Stimulated activated CD4-positive, alpha-beta T cell treated with anti-CD3 and anti-CD28 coated beads, Interleukin-2, amount 100 ng/mL, for 48 hours (primary cell): Measurements from ENCODE around the gene VILL.
A peak's percentile ranks its signal among the peaks of the same experiment; 100 is the strongest.
"Not testable (repeated sequence)": the region's sequence is repeated elsewhere in the genome, so short reads cannot be mapped to it uniquely, and the experiment has no call there.

ENCODE experiments used
- DNase-seq, 2 donors: peaks; one replicate each; pipeline ENCODE4 v3.0.0-alpha.2; 2020

Gene VILL

DNA sequence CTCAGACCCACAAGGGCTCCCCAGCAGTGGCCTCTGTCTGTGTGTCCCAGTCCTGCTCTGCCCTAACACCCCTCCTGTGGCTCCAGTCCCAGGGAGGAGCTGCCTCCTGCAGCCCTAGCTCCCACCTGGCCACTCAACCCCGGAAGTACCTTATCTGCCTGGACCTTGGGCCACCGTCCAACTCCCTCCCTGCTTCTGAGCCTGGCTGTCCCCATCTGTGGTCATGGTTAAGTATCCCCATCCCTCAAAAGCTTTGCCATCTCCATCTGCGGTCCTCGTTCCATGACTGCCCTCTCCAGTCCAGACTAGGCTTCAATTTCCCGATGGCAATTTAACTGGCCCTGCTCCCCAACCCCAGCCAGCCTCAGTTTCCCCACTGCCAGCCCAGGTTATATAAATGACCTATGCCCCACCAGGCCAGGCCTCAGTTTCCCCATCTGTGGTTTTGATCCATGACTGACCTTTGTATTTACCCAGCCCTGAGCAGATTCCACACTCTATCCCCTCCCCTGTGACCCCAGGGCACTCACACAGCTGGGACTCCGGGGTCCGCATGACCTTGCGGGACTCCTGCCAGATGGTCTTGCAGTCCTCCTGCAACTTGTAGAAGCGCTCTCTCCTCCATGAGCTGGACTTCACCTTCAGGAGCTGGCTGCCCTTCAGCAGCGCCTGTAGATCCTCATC, 29.2 kb downstream of the VILL start:
- DNase-seq: no peak

DNA sequence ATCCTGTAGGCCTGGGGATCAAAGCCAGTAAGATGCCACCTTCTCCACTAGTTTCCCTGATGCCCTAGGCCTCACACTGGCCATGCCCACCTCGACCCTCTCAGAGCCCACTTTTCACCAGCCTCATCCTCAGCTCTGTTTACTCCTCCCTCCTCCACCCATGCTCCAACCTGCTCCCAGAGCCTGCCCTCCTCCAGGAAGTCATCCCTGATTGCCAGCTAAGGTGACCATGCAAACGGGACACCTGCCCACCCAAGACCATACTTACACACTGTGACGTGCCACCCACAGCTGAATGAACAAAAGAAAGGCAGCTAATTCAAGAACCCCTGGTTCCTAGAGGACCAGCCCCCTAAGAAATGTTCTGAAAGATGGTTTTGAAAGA, 29.7 kb downstream of the VILL start:
- DNase-seq: no peak

DNA sequence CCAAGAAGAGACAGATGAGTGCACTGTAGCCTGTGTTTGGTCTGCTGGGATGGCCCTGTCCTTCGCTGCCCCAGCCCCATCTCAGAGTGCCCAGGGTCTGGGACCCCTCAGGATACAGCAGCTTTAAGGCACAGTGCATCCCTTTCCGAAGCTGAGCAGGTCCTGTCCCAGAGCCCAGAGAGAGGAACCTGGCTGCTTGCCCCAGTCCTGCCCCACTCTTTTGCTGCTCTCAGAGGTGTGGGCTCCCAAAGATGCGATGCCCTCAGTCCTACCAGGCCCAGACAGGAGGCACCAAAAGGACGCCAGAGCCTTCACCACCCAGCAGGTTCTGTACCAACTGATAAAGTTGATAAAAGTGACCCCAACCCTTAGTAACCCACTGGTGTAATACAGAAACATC, 30.6 kb downstream of the VILL start:
- no peak for DNase-seq

DNA sequence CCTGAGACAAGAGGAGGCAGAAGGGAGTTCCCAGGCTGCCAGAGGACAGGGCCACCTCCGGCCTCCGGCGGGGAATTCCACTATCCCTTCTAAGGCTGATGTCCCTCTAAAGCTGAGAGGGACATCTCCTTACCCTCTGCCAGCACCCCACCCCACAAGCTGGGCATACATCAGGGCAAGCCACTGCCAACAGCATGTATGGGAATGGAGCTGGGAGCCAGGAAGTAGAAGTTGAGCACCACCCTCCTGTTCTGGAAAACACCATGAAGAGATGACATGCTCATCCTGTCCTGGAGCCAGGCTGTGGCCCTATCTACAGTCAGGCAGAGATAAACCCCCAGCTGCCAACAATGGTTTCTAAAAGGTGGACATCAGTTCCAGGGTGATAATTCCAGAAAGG, 31.7 kb downstream of the VILL start:
- DNase-seq: no peak

DNA sequence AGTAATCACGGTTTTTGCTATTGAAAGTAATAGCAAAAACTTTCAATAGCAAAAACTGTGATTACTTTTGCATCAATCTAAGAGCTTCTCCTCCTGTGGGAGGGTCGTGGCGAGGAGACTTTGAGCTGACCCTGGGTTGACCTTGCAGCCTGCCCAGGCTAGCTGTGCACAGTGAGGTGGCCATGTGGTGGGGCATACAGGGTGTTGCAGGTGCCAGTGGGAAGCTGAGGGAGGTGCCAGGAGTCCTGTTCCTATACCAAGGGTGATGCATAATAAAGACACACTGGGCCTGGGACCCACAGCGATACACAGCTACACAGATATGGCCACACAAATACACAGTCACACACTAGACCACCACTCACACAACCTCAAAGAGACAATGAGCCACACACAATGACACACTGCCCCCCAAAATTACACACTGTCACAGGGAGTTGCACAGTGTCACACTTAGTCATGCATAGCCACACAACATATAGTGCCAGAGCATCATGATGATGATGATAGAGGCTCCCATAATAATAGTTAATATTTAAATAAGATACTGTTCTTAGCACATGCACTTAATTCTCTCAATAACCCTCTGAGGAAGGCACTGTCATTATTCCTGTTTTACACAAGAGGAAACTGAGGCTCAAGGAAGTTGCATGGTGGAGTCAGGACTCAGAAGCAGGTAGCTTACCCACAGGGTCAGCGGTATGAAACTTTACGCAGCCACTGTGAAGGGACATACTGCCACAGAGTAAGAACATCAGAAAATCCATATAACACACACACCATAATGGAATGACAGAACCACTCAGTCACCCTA, 32.5 kb downstream of the VILL start:
- DNase-seq: no peak

DNA sequence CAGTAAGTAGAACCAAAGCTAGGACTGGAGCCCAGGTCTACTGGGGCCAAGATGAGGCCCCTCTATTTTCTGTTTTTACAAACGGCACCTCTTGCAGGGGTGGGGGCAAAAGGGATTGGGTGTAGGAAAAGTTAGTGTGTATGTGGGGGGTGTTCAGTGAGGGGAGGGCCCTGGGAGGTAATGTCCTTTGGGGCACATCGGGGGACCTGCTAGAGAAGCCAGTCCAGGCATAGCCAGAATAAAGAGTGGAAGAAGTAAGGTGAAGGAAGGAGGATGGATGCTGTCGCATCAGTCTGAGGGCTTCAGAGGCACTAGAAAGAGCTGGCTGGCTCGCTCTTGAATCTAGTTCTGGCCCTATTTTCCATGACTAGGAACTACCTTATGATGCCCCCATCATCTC, 36.3 kb downstream of the VILL start:
- DNase-seq: no peak

DNA sequence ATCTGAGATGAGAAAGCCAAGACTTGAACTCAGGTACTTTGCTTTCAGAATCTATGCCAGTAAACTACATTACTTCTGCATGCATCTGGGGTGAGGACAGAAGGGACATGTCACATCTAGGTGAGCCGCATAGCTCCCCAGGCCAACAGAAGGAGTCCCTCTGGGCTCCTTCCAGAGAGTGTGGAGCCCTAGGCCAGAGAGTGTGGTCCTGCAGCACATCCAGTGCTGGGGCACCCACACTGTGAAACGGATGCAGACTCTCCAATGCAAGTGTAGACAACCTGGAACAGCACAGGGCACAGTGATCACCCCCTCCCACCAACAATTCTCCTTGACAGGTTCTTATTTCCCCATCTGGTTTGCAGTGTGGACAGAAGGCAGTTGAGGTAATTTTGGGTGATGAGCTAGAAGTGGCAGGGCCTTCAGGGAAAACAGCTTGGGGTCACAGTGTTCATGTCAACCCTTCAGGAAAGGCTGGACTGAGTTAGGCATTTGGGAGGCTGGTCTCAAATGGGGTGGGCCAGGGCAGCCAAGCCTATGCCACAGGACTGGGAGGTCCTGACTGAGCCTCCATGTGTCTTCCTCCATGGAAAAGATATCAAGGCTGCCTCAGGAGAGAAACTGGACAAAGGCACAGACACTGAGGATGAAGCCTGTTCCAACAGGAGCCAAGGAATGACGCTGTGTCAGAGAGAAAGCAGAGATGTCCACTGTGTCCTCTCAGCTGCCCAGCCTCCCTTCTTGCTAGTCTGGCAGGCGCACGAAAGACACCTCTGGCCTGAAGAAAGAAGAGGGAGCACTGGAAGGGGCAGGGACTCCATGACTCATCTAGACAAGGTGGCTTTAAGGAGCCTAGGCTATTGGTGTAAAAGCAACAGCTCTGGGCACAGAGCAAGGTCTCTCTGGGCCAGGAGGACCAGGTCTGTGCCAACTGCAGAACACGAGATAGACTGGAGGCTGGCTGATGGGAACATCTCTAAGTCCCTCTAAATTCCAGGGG, 37.2 kb downstream of the VILL start:
- DNase-seq: no peak

DNA sequence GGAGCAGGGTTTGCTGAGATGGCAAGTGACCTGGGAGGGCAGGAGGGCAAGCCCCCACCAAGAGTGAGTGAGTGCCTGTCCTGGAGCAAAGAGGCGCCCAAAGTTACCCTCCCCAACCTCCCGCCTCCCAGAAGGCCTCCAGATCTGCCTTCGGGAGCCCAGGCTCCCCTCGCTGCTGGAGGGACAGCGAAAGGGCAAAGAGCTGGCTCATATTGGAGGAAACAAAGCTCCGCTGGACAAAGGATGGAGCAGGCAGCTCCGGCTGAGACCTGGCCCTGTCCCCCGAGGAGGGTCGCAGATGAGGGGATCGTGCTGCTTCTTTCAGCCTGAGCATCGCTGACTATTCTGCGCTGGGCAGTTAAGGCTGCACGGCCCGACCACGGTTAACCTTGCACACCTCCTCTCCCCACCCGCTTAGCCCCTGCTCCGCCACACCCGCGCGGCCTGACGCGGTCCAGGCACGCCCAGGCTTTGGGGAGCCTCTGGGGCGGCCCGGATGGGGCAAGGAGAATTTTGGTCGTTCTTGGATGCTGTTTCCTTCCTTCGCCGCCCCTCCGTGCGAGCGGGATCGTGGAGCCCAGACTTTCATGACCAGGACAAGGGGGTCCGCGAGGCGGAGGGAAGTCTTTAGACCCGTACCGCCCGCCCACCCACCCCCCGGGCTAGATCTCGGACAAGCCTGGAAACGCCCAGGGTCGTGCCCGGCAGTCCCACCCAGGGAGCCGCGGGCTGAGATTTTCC, 38.2 kb downstream of the VILL start:
- no peak for DNase-seq

DNA sequence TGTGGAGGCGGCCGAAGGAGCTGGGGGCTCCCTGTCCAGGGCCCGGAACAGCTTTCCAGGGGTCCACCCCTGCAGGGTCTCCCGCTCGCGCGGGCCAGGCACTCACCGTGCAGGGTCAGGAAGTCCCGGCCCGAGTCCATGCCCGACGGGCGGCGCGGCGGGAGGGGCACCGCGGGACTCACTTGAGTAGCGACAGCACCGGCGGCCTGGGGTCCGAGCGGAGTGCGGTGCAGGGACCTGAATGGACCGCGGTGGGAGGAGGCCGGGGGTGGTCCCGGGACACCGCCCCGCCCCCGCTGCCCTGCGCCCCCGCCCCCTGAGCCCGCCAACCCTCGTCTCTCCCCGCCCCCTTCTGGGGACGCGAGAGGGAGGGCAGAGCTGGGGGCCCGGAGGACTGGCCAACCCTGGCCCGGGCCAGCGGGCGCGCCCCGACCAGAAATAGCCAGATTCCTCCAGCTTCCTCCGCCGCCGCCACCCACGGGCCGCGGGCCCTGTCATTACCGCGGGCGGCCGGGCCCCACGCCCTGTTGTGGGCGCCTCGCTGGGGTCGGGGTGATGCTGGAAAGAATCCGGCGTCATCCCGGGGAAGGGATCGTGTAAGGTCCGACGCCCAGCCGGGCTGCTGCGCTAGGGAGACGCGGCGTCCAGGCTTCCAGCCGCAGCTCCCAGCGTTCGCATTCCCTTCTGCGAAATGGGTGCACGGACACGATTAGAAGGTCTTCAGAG, 39.0 kb downstream of the VILL start, which contains the start of gene PLCD1:
TSS of gene PLCD1 (minus strand) at position 243 of the 726 bp plus-strand sequence. CDS start at position 140, 103 bp downstream.
- no peak for DNase-seq

DNA sequence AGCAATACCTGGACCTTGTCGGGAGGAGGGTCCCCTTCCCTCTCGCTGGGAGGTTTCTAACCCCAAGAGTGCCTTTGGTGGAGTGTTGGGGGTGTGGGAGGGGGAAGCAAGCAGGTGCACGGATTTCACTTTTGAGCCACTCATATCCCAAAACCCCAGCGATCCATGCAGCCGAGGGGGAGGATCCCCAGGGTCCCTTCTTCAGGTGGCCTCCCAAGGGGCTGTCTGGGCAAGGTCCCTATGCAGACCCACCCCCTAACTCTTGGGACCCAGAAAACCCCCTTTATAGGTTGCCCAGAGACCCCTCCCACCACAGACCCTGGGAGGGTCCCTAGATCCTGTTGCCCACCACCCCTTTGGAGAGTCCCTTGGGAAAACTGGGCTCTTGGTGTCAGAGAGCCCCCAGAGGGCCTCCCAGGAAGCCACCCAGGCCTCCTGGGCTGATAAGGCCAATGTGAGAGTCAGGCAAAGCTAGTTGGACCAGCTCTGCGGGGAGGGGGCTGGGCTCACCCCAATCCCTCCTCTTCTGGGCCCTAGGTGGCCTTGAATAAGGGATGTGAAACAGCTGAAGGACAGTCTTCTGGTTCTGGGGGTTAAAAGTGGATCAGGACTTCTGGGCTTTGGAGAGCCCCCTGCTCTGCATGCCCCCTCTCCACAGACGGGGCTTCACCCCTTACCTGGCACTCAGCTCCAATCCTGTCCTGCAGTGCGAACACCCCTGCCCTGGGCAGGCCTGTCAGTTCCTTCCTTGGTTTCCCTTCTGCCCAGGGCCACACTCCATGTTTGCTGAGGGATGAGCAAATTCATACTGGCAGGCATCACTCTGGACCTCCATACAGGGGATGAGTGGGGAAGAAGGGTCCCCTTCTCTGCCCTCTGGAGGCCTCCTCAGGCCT, 39.8 kb downstream of the VILL start:
- no peak for DNase-seq

DNA sequence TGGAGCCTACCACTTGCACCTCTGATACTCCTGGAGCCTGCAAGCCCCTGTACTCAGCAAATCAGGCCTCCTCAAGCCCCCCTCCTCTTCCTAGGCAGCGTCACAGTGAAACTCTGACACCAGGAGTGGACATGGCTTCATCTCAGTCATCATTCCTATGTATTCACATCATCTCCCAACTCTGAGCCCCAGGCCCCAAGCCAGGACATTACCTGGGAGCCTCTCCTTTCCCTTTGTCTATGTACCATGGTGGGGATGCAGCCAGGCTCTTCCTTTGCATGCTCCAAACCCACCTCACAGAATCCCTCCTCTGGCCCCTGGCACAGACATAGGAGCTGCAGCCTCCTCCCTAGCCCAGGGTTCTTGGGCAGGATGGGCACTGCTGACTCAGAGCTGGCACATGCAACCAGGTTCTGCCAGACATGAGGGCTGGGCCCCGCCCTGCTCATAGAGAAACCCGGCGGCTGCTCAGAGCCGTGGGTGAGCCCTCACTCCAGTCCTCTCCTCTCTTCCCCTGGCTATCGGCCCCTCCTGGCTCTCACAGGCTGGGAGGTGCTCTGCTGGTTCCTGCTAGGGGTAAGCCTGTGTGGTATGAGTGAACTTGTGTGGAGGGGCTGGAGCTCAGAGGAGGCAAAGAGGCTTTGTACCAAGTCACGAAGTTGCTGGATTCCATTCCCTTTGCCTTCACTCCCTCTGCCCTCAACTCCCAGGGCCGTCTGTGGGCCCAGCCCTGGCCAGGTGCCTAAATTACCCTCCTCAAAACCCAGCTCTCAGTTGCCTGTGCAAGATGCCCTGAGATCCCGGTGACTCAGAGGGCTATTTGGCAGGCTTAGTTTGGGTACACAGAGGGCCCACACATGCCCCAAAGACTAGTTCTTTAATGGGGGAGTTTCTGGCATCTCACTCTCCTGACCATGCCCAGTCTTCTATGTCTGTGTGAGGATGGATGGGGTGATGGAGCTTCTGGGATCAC, 40.7 kb downstream of the VILL start:
- peak in 1 of 2 donors; percentile 21 for DNase-seq

DNA sequence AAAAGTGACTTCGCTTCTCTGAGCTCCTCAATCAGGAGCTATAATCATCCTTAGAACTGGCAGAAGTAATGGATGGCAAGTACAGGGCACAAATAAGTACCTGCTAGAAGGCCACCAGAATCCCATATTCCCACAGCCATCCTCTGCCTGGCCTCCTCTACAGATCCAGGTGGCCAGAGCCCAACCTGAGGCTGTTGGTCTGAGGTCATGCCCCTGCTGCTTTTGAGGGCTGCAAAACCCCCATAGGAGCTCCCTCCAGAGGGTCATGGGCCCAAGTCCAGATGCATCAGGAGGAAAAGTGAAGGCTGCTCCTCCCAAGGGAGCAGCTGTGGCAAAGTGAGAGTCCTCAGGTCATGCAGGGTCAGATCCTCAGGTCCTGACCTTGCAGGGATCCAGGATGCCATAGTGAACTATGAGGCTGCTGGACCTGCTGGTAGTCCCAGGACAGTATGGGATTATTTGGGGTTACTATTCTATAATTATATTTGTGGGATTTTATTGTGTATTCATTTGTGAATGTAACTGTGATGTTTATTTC, 41.8 kb downstream of the VILL start:
- DNase-seq: no peak

DNA sequence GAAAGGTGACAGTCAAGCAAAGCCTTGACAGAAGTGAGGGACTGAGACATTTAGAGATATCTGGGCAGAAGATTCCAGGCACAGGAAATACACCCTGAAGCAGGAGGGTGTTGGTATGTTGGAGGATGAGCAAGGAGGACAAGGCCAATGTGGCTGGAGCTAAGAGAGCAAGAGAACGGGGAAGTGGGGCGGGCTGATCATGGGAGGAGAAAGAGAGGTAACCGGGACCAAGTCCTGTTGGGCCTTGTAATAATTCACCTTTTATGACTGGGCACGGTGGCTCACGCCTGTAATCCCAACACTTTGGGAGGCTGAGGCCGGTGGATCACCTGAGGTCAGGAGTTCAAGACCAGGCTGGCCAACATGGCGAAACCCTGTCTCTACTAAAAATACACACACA, 43.0 kb downstream of the VILL start:
- not testable (repeated sequence) for DNase-seq

DNA sequence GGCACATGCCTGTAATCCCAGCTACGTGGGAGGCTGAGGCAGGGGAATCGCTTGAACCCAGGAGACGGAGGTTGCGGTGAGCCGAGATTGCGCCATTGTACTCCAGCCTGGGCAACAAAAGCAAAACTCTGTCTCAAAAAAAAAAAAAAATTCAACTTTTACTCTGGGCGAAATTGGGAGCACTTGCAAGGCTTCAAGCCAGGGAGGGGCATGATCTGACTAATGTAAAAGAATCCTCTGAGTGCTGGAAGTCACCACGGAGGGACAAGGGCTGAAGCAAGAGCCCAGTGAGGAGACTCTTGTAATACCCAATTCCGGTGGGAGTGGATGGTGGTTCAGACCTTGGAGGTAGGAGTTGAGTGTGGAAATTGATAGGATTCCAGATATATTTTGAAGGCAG, 43.7 kb downstream of the VILL start:
- DNase-seq: not testable (repeated sequence)

DNA sequence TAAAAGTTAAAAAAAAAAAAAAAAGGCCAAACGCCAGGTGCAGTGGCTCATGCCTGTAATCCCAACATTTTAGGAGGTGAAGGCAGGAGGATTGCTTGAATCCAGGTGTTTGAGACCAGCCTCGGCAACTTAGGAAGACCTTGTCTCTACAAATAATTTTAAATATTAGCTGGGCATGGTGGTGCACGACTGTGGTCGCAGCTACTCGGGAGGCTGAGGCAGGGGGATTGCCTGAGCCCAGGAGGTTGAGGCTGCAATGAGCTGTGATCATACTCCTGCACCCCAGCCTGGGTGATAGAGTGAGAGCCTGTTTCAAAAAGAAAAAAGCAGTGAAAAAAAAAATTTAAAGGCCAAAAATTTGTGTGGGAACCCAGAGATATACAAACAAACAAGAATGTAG, 45.7 kb downstream of the VILL start:
- no peak for DNase-seq

DNA sequence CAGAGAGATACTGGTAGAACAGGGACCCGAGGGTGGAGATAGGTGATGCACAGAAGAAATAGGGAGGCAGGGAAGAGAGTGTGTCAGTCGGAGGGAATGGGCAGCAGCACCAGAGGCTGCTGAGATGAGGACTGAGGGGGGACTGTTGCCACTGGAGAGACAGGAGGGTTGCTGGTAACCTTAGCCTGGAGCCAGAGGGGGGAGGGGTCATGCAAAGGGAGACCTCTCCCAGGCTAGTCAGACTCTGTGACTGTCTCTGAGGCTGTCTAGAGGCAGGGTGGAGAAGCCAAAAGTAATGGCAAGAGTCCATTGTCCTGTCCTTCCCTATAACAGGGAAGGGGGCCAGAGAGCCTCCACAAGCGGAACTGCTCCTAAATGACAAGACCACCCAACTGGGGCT, 46.3 kb downstream of the VILL start:
- DNase-seq: no peak

DNA sequence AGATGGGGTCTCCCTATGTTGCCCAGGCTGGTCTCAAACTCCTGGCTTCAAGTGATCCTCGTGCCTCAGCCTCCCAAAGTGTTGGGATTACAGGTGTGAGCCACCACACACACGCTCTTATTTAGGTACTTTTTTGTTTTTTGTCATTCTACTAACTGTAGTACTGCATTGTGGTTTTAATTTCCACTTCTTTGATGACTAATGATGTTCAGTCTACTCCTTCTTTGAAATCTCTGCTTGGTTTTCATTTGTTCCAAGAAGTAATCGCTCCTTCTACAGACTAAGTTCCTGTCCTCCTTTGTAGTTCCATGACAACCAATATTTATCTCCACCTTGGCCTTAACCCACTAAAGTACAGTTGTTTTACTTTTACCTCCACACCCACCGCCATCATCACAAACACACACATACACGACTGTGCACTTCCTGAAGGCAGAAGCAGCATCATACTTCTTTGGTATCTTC, 47.9 kb downstream of the VILL start:
- no peak for DNase-seq

DNA sequence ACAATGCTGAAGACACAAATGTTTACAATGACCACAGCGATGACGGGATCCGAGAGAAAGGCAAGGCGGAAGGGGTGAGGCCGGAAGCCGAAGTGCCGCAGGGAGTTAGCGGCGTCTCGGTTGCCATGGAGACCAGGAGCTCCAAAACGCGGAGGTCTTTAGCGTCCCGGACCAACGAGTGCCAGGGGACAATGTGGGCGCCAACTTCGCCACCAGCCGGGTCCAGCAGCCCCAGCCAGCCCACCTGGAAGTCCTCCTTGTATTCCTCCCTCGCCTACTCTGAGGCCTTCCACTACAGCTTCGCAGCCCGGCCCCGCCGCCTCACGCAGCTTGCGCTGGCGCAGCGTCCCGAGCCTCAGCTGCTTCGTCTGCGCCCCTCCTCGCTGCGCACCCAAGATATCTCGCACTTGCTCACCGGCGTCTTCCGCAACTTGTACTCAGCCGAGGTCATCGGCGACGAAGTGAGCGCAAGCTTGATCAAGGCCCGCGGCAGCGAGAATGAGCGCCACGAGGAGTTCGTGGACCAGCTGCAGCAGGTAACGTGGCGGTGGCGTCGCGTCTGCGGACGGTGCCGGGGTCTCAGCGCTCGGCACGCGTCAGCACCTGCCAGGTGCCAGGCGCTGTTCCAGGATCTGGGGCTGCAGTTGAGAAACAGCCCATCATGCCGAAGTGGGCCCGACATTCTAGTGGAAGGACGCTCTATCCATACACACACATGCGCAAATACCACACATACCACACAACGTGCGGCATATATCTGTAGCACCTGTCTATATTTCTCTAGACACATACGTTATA, 48.7 kb downstream of the VILL start, which contains the start of gene DLEC1:
TSS of gene DLEC1 (plus strand) at position 108 of the 798 bp plus-strand sequence. CDS start at position 126, 18 bp downstream.
- peak; percentile 65 to 67 for DNase-seq
